Right renal pelvis (tissue), 4 donors: ENCODE data around the gene ADAM12. TPM values are rescaled to one million over a fixed set of nuclear protein-coding genes. Genes with fewer than 3 reads are reported as not detected.

Experiments used
- DNase-seq, 4 donors: peaks; one replicate each; pipeline ENCODE4 v3.0.0-alpha.2; 2013; ENCODE audit warnings: low read depth in 4 of 4, low spot score in 3 of 4, missing footprints in 1 of 4
- polyA plus RNA-seq, 4 donors: library from polyadenylated mRNA; unstranded; fragments of 120-200 nt; gene quantifications; one replicate each; pipeline ENCODE4 v1.2.1, GENCODE V29; 2013; ENCODE audit not compliant: insufficient read length in 4 of 4

Gene ADAM12
- polyA plus RNA-seq, 4 donors = 17.9 to 29.0 (median 27.5) TPM

DNA sequence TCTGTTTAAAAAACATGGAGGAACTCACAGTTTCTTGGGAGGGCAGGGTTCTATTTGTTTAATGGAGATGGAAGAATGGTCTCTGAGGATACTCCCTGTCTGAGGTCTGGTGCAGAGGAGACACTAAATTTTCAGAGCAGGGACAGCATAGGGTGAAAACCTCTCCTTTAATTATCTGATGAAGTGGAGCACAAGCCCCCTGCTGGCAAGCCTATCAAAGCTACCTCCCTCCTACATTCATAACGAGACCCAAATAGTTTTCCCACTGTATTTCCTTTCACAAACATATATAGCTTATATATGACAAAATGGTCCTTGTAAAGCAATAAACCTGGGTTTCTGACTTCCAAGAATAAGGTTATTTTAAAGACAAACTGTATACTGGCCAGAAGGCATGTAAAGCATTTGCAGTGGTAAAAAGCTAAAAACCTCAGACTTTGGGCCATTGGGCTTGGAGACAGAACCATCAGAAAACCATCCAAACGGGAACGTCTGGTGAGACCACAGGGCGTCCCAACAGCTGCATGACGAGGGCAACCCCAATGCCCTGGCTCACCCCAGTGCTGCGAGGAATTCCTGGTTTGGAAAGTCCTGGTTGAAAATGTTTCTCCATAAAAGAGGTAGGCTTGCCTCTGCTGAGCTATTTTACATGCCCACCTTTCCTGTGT lies 290.6 kb downstream of the ADAM12 start:
- DNase-seq = no peak

DNA sequence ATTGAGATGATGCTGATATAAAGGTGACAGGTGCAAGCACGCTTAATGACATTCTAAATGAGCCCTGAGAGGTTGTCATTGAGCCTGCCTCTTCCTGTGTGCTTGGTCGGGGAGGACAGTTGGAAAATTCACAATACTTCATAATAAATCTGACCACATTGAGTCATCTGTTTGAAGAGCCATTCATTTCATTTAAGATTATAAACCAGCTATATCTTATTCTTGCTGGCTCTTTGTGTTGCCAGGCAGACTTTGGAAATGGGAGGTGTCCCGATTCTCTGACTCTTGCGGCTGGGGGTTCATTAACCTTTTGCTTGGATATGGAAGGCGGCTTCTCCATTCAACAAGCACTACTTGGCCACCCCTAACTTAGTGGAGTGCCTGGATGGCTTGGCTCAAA lies 293.7 kb downstream of the ADAM12 start:
- no peak for DNase-seq

- DNase-seq = no peak
These were observed 295.7 kb downstream of the ADAM12 start for GRCh38 chr10:126092366-126093215.

DNA sequence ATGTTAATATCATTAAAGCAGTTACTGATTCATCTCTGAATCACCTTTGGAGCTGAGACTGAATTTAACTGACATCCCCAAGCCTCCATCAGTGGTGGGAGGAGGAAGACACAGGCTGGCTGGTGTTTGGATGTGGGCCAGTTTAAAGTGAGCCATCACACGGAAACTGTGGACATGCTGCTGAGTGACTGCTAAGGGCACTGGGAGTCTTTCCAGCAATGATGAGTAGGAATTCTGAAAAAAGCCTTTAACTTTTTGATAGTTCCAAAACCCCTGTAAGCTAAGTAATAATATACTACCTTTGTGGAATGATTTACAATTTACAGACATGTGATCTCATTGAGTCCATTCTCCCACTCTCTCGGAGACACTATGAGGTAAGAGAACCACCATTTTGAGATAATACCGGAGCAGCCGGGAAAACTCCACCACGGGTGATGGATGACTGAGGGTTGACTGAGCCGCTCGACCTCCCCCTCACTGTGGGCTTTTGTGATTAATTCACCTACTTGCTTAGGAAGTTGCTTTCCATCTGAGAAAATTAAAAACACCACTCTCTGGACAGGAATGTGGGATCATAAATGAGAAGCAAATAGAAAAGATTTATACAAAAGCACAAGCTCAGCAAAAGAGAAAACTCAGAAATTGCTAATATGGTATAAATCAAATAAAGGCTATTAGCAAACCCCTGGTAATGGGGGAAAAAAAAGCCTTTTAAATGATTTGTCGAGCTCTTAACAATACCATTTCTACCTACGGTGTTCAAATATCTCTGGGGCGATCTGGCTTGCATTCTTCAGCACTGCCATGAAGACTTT lies 297.2 kb downstream of the ADAM12 start:
- no peak for DNase-seq

GRCh38 chr10:126090443-126090842 lies 297.8 kb downstream of the ADAM12 start:
- DNase-seq = no peak

DNA sequence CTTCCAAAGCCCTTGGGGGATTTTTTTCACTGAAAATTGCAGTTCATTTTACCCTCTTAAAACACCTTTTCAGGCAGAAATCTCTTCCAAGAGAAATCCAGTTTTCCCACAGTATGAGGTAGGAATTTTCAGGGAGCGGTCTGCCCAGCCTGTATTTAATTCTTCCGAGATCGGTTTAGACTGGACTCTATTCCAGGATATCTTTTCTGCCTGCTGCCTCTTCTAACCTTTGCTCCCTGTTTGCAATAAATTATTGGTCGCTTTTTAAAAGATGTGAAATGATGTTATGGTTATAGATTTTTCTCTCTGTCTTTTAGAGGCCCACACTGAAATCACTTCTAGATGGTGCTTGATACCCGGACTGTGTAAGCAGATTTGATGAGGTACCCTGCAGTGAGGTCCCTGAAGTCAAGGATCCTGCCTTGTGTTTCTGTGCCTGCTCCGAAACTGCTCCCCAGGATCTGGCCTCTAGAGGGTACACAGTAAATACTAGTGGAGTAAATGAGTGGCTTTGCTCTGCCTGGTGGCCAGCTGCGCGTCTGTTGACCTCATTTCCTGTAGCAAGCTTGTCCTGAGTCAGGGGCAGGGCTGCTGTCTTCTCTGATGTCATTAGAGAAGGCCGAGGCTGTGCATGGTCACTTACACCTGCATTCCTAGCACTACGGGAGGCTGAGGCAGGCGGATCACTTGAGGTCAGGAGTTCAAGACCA lies 300.3 kb downstream of the ADAM12 start:
- DNase-seq = no peak

DNA sequence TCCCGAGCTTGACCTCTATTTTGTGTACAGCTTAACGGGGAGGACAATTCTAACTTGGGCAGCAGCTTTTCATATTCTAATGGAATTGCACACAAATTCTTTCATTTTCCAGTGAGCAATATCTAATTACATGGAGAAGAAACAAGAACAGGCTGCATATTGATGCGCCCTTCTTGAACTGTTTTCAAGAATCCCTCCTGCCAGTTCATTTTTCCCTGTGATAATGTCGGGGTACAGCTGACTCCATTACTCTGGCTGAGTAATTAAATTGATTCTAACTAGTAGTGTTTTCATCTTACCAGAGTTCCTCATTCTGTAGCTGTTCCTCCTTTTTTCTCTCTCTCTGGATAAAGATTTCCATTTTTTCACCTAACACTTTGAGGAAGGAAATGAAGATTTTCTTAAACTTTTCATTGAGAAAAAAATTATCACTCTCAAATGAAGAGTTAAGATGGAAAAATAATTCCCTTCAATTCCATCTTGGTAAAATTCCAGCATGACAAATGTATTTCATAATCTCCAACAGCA lies 301.1 kb downstream of the ADAM12 start:
- DNase-seq = no peak

DNA sequence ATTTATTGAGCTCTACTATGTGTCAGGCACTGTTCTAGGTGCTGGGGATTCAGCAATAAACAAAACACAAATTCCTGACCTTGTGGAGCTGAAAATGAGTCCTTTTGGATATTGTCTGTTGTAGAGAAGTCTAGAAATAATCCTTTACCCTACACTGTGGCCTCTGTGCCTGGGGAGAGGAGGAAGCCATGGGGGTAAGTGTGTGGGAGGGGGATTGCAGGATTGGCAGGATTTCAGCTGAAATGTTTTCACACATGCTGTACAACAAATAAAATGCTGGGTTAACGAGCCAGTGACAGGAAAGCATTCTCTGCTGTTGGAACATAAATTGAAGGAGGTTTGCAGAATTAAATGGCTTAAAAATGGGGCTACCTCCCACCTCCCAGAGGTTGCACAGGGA lies 302.5 kb downstream of the ADAM12 start:
- DNase-seq = no peak

DNA sequence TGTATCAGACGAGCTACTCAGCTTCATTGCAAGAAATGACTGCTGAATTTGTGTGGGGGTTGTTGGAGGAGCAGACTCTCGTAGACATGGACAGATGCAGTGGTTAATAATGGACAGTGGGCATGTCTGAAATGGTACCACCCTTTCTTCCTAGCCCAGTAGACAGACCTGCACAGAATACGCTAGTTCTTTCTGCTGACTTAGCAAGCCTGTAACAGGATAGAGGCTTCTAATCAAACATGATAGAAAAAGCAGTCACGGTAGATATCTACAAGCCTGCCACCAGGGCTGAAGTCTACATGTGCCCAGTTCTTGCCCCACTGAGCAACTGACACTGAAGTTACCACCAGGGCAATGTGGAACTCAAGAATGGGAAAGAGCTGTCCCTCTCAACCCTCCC lies 303.9 kb downstream of the ADAM12 start:
- DNase-seq = no peak

GRCh38 chr10:126083009-126083408 lies 305.3 kb downstream of the ADAM12 start:
- no peak for DNase-seq

DNA sequence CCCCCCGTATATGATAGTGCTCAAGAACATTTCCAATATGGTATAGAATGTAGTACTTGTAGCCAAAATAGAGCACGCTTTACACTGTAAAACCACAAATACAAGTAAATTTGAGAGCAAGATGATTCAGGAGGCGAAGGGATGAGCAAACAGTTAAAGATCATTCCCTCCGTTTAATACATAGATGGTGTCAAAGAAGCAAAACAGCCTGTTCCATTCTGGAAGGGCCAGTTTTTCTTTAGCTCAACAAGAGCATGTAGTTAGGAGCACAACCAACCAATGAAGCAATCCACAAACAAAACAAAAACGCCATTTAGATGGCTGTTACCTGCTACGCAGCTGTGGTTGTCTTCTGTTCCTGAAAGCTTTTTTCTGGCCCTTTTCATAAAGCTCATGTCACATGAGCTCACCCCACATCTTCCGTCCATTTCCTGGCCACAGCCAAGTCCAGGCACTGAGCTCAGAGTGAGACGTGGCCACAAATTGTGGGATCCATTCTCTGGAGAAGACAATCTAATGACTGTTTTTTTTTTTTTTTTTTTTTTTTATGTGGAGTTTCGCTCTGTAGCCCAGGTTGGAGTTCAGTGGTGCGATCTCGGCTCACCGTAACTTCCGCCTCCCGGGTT lies 306.3 kb downstream of the ADAM12 start:
- DNase-seq = no peak

DNA sequence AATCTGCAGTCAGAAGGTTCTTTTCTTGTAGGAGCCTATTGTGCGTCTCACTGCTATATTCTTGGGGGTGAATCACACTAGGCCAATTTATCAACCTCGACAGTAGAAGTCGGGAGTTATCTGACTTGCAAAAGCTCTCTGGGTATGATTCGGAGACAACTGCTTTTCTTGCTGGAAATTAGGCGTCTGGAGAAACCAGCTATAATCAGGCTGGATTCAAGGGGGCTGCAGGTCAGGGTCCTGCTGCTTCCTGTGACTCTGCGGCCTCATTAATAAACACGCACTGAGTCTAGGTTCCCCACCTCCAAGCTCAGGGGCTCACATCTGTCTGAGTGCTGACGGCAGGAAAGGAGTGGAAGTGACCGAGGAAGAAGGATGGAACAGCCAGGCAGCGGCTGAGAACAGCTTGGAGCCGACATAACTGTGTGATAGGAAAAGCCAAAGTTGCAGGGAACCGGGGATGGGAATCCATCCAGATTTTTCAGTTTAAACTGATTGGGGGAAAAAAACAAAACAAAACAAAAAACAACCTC lies 307.3 kb downstream of the ADAM12 start:
- DNase-seq = no peak

GRCh38 chr10:126080291-126080825 lies 307.9 kb downstream of the ADAM12 start:
- DNase-seq = no peak

GRCh38 chr10:126075009-126075408 lies 313.3 kb downstream of the ADAM12 start:
- no peak for DNase-seq

DNA sequence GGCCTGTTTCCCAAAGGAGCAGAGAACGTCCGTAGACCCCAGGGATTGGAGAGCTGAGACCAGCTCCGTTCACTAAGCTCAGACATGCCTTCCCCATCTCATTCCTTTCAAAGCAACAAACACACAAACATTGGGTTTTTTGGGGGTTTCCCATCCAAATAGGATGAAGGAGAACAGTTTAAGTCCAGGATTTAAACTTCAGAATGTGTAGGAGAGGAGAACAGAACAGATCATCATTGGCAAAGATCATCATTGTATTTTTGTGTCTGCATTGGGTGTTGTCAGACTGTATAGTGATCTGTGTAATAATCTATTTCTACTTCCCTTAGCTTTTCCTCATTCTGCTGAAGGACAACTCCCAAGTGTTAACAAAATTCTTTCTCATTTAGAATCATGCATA lies 314.0 kb downstream of the ADAM12 start:
- no peak for DNase-seq

DNA sequence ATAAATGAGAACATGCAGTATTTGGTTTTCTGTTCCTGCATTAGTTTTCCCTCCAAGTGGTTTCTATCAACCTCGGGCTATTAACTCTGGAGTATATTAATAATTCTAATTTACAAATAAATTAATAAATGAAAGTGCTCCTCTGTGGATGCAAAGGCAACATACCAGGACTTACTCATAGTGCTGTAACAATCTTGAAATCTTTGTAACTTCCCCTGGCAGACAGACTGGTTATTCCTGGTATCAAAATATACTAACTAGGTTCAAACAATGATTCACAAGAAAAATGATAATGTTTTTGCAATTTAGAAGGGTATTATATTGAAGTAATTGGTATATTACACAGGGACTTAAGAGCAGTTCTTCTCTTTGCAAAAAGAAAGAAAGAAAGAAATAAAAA lies 314.7 kb downstream of the ADAM12 start:
- no peak for DNase-seq

- no peak for DNase-seq
These were observed 315.7 kb downstream of the ADAM12 start for GRCh38 chr10:126072622-126073021.

- DNase-seq = no peak
These were observed 317.6 kb downstream of the ADAM12 start for GRCh38 chr10:126070476-126071215.

GRCh38 chr10:126068322-126068721 lies 320.0 kb downstream of the ADAM12 start:
- no peak for DNase-seq
